GM12878 (cell line): ENCODE measurements around the gene NECAB3. TPM values are rescaled to one million over a fixed set of nuclear protein-coding genes. Genes with fewer than 3 reads are reported as not detected.

Experiments
- ATAC-seq: fragments of 200-7000 bp; cut with Tn5 transposase; 3 replicates; pipeline ENCODE4 v1.9.1; 2020; ENCODE audit warnings: mild to moderate bottlenecking, moderate library complexity
- BruUV-seq: library from RNA; stranded (reverse); fragments of 400-500 nt; replicated peaks from 2 replicates; lab custom pipeline; 2021; lab: Mats Ljungman, UMichigan
- CTCF ChIA-PET: fragments of 300-600 bp; sonication (Branson Sonifier 250); formaldehyde crosslinking; extraction: SDS; loops from one replicate; lab custom pipeline; 2021; ENCODE audit warnings: inconsistent platforms; lab: Yijun Ruan, JAX
- POLR2A ChIA-PET: fragments of 350-600 bp; formaldehyde crosslinking; extraction: SDS; loops from one replicate; lab custom pipeline; 2021; ENCODE audit warnings: inconsistent platforms; lab: Charles Lee
- RAD21 ChIA-PET: fragments of 300-600 bp; sonication (Branson Sonifier 250); formaldehyde crosslinking; loops from one replicate; lab custom pipeline; 2023; ENCODE audit warnings: antibody characterized with exemption; ENCODE audit not compliant: unreplicated experiment; lab: Charles Lee
- SMC1A ChIA-PET: fragments of 300-600 bp; sonication (Branson Sonifier 250); formaldehyde crosslinking; loops from one replicate; lab custom pipeline; 2023; ENCODE audit not compliant: unreplicated experiment, uncharacterized antibody; lab: Charles Lee
- DNase-seq: peaks from one replicate; pipeline ENCODE4 v3.0.0-alpha.2; 2011; ENCODE audit warnings: low read depth, low spot score
- FAIRE-seq: peaks from 3 replicates; lab custom pipeline; 2011; peaks lifted over from hg19 to GRCh38; lab: Jason Lieb, UNC
- H2AFZ ChIP-seq: 2 replicates; pipeline ENCODE4 v1.6.0; 2011; ENCODE audit warnings: low read depth, low read length, control low read depth; ENCODE audit not compliant: control insufficient read depth
- H3K27ac ChIP-seq: 2 replicates; pipeline ENCODE4 v1.5.1; 2011; ENCODE audit warnings: control low read depth; ENCODE audit not compliant: control insufficient read depth, insufficient read depth
- H3K27me3 ChIP-seq, 2 experiments: replicated peaks in 1 of 2; 2 replicates each; pipeline versions ENCODE4 v1.6.0 to v1.6.1; 2011; ENCODE audit warnings: low read length in 1 of 2; ENCODE audit not compliant: control insufficient read depth in 2 of 2, insufficient read depth in 2 of 2
- H3K36me3 ChIP-seq, 2 experiments: 2 replicates each; pipeline ENCODE4 v1.5.1; 2011; ENCODE audit warnings: low read length in 1 of 2; ENCODE audit not compliant: control insufficient read depth in 2 of 2, insufficient read depth in 2 of 2
- H3K4me1 ChIP-seq: 2 replicates; pipeline ENCODE4 v1.6.1; 2011; ENCODE audit warnings: mild to moderate bottlenecking, low read length, moderate library complexity, mixed read lengths; ENCODE audit not compliant: control insufficient read depth, insufficient read depth
- H3K4me2 ChIP-seq: 2 replicates; pipeline ENCODE4 v1.6.0; 2011; ENCODE audit warnings: control low read depth; ENCODE audit not compliant: control insufficient read depth, insufficient read depth
- H3K4me3 ChIP-seq: fragments of 200-600 bp; sonication (generic); 2 replicates; pipeline ENCODE4 v1.5.1; 2016
- H3K79me2 ChIP-seq: 2 replicates; pipeline ENCODE4 v1.6.0; 2011; ENCODE audit warnings: low read length; ENCODE audit not compliant: control insufficient read depth, insufficient read depth
- H3K9ac ChIP-seq: 2 replicates; pipeline ENCODE4 v1.8.0; 2011; ENCODE audit warnings: low read length, control low read depth, mixed read lengths; ENCODE audit not compliant: control insufficient read depth, insufficient read depth
- H3K9me3 ChIP-seq: replicated peaks from 3 replicates; pipeline ENCODE4 v1.5.1; 2011; ENCODE audit warnings: mild to moderate bottlenecking, low read length; ENCODE audit not compliant: control insufficient read depth, insufficient read depth
- H4K20me1 ChIP-seq: 2 replicates; pipeline ENCODE4 v1.6.0; 2011; ENCODE audit not compliant: control insufficient read depth, insufficient read depth
- FOXM1 ChIP-seq: IDR thresholded peaks from 2 replicates; pipeline ENCODE4 v1.6.1; 2012; ENCODE audit warnings: low read depth, mild to moderate bottlenecking, inconsistent platforms, low read length, moderate library complexity
- NFYB ChIP-seq: IDR thresholded peaks from 2 replicates; pipeline ENCODE4 v1.6.1; 2011; ENCODE audit warnings: low read depth, mild to moderate bottlenecking, low read length, improper control_type of control experiment, moderate library complexity; ENCODE audit not compliant: insufficient read depth
- SRF ChIP-seq, 2 experiments: IDR thresholded peaks; 2 replicates each; pipeline ENCODE4 v1.6.1; 2011; ENCODE audit warnings: low read depth in 2 of 2, low read length in 2 of 2, mild to moderate bottlenecking in 1 of 2, moderate library complexity in 1 of 2
- ZNF24 ChIP-seq: fragments of 450-650 bp; IDR thresholded peaks from 2 replicates; pipeline ENCODE4 v1.6.1; 2017; ENCODE audit warnings: antibody characterized with exemption, mild to moderate bottlenecking
- whole genome bisulfite sequencing: methylation state at CpG from one replicate; pipeline ENCODE4 v1.1.6; 2016; ENCODE audit warnings: low lambda C conversion rate; ENCODE audit not compliant: insufficient replicate concordance, insufficient coverage; ENCODE audit errors: missing lambda C conversion rate; 5-methylcytosine and 5-hydroxymethylcytosine counted together
- in situ Hi-C: fragments of 300-500 bp; cut with MboI; formaldehyde crosslinking; loops from 9 replicates; pipeline ENCODE4 v1.14.3; 2018; ENCODE audit warnings: mixed read lengths
- intact Hi-C: fragments of 100-400 bp; cut with micrococcal nuclease; formaldehyde crosslinking; loops from one replicate; pipeline ENCODE4 v1.14.2; 2022; ENCODE audit not compliant: unreplicated experiment
- polyA plus RNA-seq, 11 experiments: library from polyadenylated mRNA; depleted of rRNA in 4 of 11; unstranded in 6 of 11; stranded (reverse) in 5 of 11; fragments of >200 nt; fragmentation: Nextera tagmentation in 4 of 11; fragmentation: Illumina TruSeq in 1 of 11; extraction: Ambion mirVana in 4 of 11; extraction: Trizol in 1 of 11; gene quantifications; 1 replicate in 1 of 11; 2 replicates in 10 of 11; pipeline versions ENCODE4 v1.2.1 to v1.2.3, GENCODE V29; 2011 to 2016; ENCODE audit warnings: inconsistent platforms in 2 of 11, missing spikeins in 2 of 11, low read depth in 1 of 11
- total RNA-seq, 4 experiments: library from RNA; depleted of rRNA in 3 of 4; stranded (reverse); fragments of >200 nt in 3 of 4; fragmentation: Illumina TruSeq in 1 of 4; extraction: Trizol in 1 of 4; gene quantifications; 2 replicates each; pipeline versions ENCODE4 v1.2.1 to v1.2.3, GENCODE V29; 2013 to 2021
- TF ChIP-seq, protein P1 (sequence below): fragments of 450-650 bp; IDR thresholded peaks from 2 replicates; pipeline ENCODE4 v1.6.1; 2017; ENCODE audit warnings: borderline replicate concordance
- TF ChIP-seq, protein P2 (sequence below): IDR thresholded peaks from 2 replicates; pipeline ENCODE4 v1.6.1; 2012; ENCODE audit warnings: low read depth, low read length, improper control_type of control experiment
- TF ChIP-seq, protein P3 (sequence below): fragments of 450-650 bp; formaldehyde crosslinking; IDR thresholded peaks from 2 replicates; pipeline ENCODE4 v1.4.0; 2020; ENCODE audit warnings: mild to moderate bottlenecking, moderate library complexity

Gene NECAB3
- total and polyA plus RNA-seq, 10 of the 15 experiments (the other 5 are each of a cell fraction or from before 2014, with no cell fraction given), result 0.21 to 17.0 (median 7.2) TPM

DNA sequence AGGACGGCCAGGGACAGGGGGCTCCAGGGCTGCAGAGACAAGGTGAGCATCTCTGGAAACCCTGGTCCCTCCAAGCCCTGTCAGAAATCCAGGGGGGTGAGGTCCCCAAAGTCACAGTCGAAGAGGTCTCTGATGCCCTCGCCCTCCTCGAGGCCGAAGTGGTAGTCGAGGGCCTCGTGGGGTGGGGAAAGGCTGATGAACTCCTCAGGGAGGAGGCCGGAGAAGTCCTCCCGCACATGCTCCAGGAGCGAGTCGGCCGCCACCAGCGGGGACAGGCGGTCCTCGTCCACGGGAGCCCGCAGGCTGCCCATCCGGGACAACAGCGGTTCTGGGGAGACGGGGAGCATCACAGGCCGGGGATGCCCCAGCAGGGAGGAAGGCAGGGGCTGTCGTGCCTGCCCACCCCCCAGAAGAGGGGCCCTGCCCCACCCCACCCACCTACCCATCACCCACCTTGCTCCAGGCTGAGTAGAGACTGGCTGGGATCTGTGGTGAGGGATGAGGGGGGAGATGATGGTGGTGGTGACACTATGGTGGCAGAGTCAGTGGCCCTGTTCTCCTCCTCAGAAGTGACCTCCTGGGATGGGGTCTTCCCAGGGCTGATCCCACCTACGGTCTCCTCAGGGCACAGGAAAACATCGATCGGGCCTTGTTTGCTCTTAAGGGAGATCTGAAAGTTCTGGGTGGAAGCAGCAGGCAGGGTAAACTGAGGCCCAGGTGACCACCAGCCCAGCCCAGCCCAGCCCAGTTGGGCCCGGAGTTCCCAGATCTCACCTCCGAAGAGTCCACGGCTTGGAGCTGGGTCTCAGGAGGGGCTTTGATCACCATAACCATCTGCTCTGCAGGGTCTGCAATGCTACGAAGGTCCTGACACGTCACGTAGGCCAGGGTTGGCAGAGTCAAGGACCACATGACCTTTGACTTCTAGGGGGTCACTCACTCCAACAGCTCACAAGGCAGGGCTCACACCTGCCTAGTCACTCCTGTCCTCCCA is 2.7 kb upstream of the NECAB3 start:
- CTCF ChIA-PET, result interaction anchor here (0.6 kb wide), 1 partner anchor 217 kb away, joined by 3 read pairs; no protein-coding TSS in a partner anchor
- intact Hi-C loops, result no loop called here
- H3K4me2 ChIP-seq, result no peak overlapping the region
- FAIRE-seq (no peak), DNase-seq (no peak), ATAC-seq (no peak)
- TF ChIP-seq ZNF24 (no peak), SRF (IDR thresholded peaks at IDR 0.05; ENCODE audit: low read depth in 2 of 2, low read length in 2 of 2) (no peak)
- H3K9ac ChIP-seq, result no peak overlapping the region
- no peaks in the 10 kb centered on the region for H4K20me1 ChIP-seq
- 95% methylated on average over 31 of the region's 31 CpGs for WGBS
- H3K27ac ChIP-seq, result no peak overlapping the region
- peaks cover 0 to 5% of the 10 kb centered on the region in 2 experiments; a peak in 3 of 4 replicates for H3K36me3 ChIP-seq
- POLR2A ChIA-PET, result no interaction called here
- H3K27me3 ChIP-seq, result no peaks in the 10 kb centered on the region
- no TSS peak for BruUV-seq
- no peaks in the 10 kb centered on the region for H3K9me3 ChIP-seq
- H3K4me3 ChIP-seq, result no peak overlapping the region
- H3K79me2 ChIP-seq, result peaks cover 17% of the 10 kb centered on the region
- H3K4me1 ChIP-seq, result peaks cover 30% of the 10 kb centered on the region
- H2AFZ ChIP-seq, result no peak overlapping the region
- RAD21 ChIA-PET, result interaction anchor here (2.2 kb wide), 1 partner anchor 10 kb away, joined by 6 read pairs; the partner anchor contains the start of gene ACTL10
- SMC1A ChIA-PET, result no interaction called here
- in situ Hi-C loops, result no loop called here

DNA sequence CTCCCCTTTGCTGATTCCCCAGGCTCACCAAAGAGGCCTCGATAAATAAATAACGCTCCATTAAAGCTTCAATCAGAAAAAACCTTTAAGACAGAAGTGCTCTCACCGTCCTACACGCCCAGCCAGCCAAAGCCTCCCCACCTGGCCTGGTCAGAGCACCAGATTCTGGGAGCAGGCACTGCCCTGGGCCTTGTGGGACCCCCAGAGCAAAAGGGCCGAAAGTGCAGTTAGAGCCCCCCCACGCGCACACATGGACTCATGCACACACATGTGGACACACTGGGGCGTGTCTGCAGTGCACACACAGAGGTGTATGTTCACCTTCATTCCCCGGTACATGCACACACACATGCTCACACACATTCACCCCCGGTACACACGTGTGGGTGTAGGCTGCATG is 1.9 kb upstream of the NECAB3 start:
- no peak overlapping the region for H3K9ac ChIP-seq
- no peak for DNase-seq
- WGBS, result 79% methylated on average over 11 of the region's 11 CpGs
- no peak overlapping the region for H3K27ac ChIP-seq
- intact Hi-C loops (no loop called here), in situ Hi-C loops (no loop called here)
- ATAC-seq, result no peak
- H3K79me2 ChIP-seq, result peaks cover 9% of the 10 kb centered on the region
- ChIA-PET RAD21 (interaction anchor here (2.2 kb wide), 1 partner anchor 10 kb away, joined by 6 read pairs; the partner anchor contains the start of gene ACTL10), CTCF (interaction anchor here (0.6 kb wide), 1 partner anchor 216 kb away, joined by 3 read pairs; no protein-coding TSS in a partner anchor), SMC1A (interaction anchor here (1.4 kb wide), 1 partner anchor 12 kb away, joined by 5 read pairs; no protein-coding TSS in a partner anchor), POLR2A (no interaction called here)
- H4K20me1 ChIP-seq, result no peaks in the 10 kb centered on the region
- no peak overlapping the region for H3K4me3 ChIP-seq
- no peak overlapping the region for H3K4me2 ChIP-seq
- BruUV-seq, result no TSS peak
- H3K9me3 ChIP-seq, result no peaks in the 10 kb centered on the region
- peaks cover 26% of the 10 kb centered on the region for H3K4me1 ChIP-seq
- H3K36me3 ChIP-seq, result peaks cover 0 to 5% of the 10 kb centered on the region in 2 experiments; a peak in 3 of 4 replicates
- no peak overlapping the region for H2AFZ ChIP-seq
- no peak for FAIRE-seq
- H3K27me3 ChIP-seq, result no peaks in the 10 kb centered on the region
- TF ChIP-seq, protein P1, sequence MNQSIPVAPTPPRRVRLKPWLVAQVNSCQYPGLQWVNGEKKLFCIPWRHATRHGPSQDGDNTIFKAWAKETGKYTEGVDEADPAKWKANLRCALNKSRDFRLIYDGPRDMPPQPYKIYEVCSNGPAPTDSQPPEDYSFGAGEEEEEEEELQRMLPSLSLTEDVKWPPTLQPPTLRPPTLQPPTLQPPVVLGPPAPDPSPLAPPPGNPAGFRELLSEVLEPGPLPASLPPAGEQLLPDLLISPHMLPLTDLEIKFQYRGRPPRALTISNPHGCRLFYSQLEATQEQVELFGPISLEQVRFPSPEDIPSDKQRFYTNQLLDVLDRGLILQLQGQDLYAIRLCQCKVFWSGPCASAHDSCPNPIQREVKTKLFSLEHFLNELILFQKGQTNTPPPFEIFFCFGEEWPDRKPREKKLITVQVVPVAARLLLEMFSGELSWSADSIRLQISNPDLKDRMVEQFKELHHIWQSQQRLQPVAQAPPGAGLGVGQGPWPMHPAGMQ, result no peak
- TF ChIP-seq, protein P2, sequence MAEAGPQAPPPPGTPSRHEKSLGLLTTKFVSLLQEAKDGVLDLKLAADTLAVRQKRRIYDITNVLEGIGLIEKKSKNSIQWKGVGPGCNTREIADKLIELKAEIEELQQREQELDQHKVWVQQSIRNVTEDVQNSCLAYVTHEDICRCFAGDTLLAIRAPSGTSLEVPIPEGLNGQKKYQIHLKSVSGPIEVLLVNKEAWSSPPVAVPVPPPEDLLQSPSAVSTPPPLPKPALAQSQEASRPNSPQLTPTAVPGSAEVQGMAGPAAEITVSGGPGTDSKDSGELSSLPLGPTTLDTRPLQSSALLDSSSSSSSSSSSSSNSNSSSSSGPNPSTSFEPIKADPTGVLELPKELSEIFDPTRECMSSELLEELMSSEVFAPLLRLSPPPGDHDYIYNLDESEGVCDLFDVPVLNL, result no peak
- TF ChIP-seq, protein P3, sequence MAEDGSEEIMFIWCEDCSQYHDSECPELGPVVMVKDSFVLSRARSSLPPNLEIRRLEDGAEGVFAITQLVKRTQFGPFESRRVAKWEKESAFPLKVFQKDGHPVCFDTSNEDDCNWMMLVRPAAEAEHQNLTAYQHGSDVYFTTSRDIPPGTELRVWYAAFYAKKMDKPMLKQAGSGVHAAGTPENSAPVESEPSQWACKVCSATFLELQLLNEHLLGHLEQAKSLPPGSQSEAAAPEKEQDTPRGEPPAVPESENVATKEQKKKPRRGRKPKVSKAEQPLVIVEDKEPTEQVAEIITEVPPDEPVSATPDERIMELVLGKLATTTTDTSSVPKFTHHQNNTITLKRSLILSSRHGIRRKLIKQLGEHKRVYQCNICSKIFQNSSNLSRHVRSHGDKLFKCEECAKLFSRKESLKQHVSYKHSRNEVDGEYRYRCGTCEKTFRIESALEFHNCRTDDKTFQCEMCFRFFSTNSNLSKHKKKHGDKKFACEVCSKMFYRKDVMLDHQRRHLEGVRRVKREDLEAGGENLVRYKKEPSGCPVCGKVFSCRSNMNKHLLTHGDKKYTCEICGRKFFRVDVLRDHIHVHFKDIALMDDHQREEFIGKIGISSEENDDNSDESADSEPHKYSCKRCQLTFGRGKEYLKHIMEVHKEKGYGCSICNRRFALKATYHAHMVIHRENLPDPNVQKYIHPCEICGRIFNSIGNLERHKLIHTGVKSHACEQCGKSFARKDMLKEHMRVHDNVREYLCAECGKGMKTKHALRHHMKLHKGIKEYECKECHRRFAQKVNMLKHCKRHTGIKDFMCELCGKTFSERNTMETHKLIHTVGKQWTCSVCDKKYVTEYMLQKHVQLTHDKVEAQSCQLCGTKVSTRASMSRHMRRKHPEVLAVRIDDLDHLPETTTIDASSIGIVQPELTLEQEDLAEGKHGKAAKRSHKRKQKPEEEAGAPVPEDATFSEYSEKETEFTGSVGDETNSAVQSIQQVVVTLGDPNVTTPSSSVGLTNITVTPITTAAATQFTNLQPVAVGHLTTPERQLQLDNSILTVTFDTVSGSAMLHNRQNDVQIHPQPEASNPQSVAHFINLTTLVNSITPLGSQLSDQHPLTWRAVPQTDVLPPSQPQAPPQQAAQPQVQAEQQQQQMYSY (CRISPR knock-in tag), result no peak
- TF ChIP-seq NFYB (no peak), FOXM1 (no peak)
